SK-N-SH treated with all-trans-retinoic acid at 6 μM for 48 hours (cell line): ENCODE results near the gene C1orf198.

Source experiments
- ATAC-seq: fragments of 200-7000 bp; cut with Tn5 transposase; 3 replicates; pipeline ENCODE4 v1.9.1; 2020; ENCODE audit warnings: mild to moderate bottlenecking, moderate library complexity
- ARNTL ChIP-seq: fragments of 450-650 bp; formaldehyde crosslinking; IDR thresholded peaks from 2 replicates; pipeline ENCODE4 v1.5.0; 2020; ENCODE audit warnings: low read depth, mild to moderate bottlenecking, moderate library complexity, borderline replicate concordance
- BACH2 ChIP-seq: fragments of 250-450 bp; sonication (Bioruptor Pico); IDR thresholded peaks from 2 replicates; pipeline ENCODE4 v1.9.0; 2021; ENCODE audit warnings: mild to moderate bottlenecking, borderline replicate concordance
- CSDC2 ChIP-seq: fragments of 250-450 bp; sonication (Bioruptor Pico); IDR thresholded peaks from 2 replicates; pipeline ENCODE4 v1.5.0; 2020; ENCODE audit warnings: mild to moderate bottlenecking, moderate library complexity
- ESRRG ChIP-seq: fragments of 250-450 bp; sonication (Bioruptor Pico); IDR thresholded peaks from 2 replicates; pipeline ENCODE4 v1.6.1; 2021; ENCODE audit warnings: mild to moderate bottlenecking
- GLIS3 ChIP-seq: fragments of 250-450 bp; sonication (Bioruptor Pico); IDR thresholded peaks from 2 replicates; pipeline ENCODE4 v1.5.0; 2020; ENCODE audit warnings: mild to moderate bottlenecking, moderate library complexity
- ISL1 ChIP-seq: fragments of 250-450 bp; sonication (Bioruptor Pico); IDR thresholded peaks from 2 replicates; pipeline ENCODE4 v2.1.2; 2022; ENCODE audit warnings: mild to moderate bottlenecking, moderate library complexity
- OSR1 ChIP-seq: fragments of 250-450 bp; sonication (Bioruptor Pico); IDR thresholded peaks from 2 replicates; pipeline ENCODE4 v1.8.0; 2022; ENCODE audit warnings: moderate library complexity, mild to moderate bottlenecking, inconsistent platforms
- POU6F1 ChIP-seq: fragments of 250-450 bp; sonication (Bioruptor Pico); IDR thresholded peaks from 2 replicates; pipeline ENCODE4 v1.8.0; 2021; ENCODE audit warnings: low read depth, mild to moderate bottlenecking, moderate library complexity, borderline replicate concordance
- PPARA ChIP-seq: fragments of 250-450 bp; sonication (Bioruptor Pico); IDR thresholded peaks from 2 replicates; pipeline ENCODE4 v1.5.0; 2020; ENCODE audit warnings: mild to moderate bottlenecking, borderline replicate concordance
- RARB ChIP-seq: fragments of 250-450 bp; sonication (Bioruptor Pico); IDR thresholded peaks from 2 replicates; pipeline ENCODE4 v1.8.0; 2021; ENCODE audit warnings: mild to moderate bottlenecking, moderate library complexity
- SNAI2 ChIP-seq: fragments of 250-450 bp; sonication (Bioruptor Pico); IDR thresholded peaks from 2 replicates; pipeline ENCODE4 v1.5.0; 2020; ENCODE audit warnings: mild to moderate bottlenecking, moderate library complexity
- TCF4 ChIP-seq: fragments of 250-450 bp; sonication (Bioruptor Pico); IDR thresholded peaks from 2 replicates; pipeline ENCODE4 v1.8.0; 2021; ENCODE audit warnings: mild to moderate bottlenecking, moderate library complexity, borderline replicate concordance
- TOX ChIP-seq: fragments of 250-450 bp; sonication (Bioruptor Pico); IDR thresholded peaks from 2 replicates; pipeline ENCODE4 v1.8.0; 2021; ENCODE audit warnings: mild to moderate bottlenecking, moderate library complexity, borderline replicate concordance
- ZFP3 ChIP-seq: fragments of 250-450 bp; sonication (Bioruptor Pico); IDR thresholded peaks from 2 replicates; pipeline ENCODE4 v1.5.0; 2020; ENCODE audit warnings: mild to moderate bottlenecking, moderate library complexity
- ZFP30 ChIP-seq: fragments of 450-650 bp; formaldehyde crosslinking; IDR thresholded peaks from 2 replicates; pipeline ENCODE4 v1.5.0; 2022; ENCODE audit warnings: mild to moderate bottlenecking, moderate library complexity
- ZNF565 ChIP-seq: fragments of 450-650 bp; formaldehyde crosslinking; conservative IDR thresholded peaks from 2 replicates; pipeline ENCODE4 v1.5.0; 2020; ENCODE audit warnings: low read depth, mild to moderate bottlenecking, moderate library complexity
- ZNF70 ChIP-seq: fragments of 450-650 bp; formaldehyde crosslinking; IDR thresholded peaks from 2 replicates; pipeline ENCODE4 v1.5.0; 2020; ENCODE audit warnings: mild to moderate bottlenecking, moderate library complexity
- ZNF8 ChIP-seq: fragments of 450-650 bp; formaldehyde crosslinking; IDR thresholded peaks from 2 replicates; pipeline ENCODE4 v1.5.0; 2020; ENCODE audit warnings: mild to moderate bottlenecking, moderate library complexity
- TF ChIP-seq, protein P1 (sequence below): fragments of 250-450 bp; sonication (Bioruptor Pico); IDR thresholded peaks from 2 replicates; pipeline ENCODE4 v1.5.1; 2021; ENCODE audit warnings: mild to moderate bottlenecking, moderate library complexity
- TF ChIP-seq, protein P2 (sequence below): fragments of 250-450 bp; sonication (Bioruptor Pico); IDR thresholded peaks from 2 replicates; pipeline ENCODE4 v1.5.0; 2020; ENCODE audit warnings: mild to moderate bottlenecking, moderate library complexity
- TF ChIP-seq, protein P3 (sequence below): fragments of 250-450 bp; sonication (Bioruptor Pico); IDR thresholded peaks from 2 replicates; pipeline ENCODE4 v1.5.1; 2020; ENCODE audit warnings: low read depth, mild to moderate bottlenecking, moderate library complexity
- TF ChIP-seq, protein P4 (sequence below): fragments of 250-450 bp; sonication (Bioruptor Pico); IDR thresholded peaks from 2 replicates; pipeline ENCODE4 v1.8.0; 2020; ENCODE audit warnings: mild to moderate bottlenecking, moderate library complexity, borderline replicate concordance

Gene C1orf198

GRCh38 chr1:230794431-230794830, 73.9 kb downstream of the C1orf198 start (continued):
- no peak for TF ChIP-seq TOX (CRISPR knock-in tag)
- TF ChIP-seq OSR1, result no peak
- TF ChIP-seq ZNF565, result no peak
- no peak for TF ChIP-seq ZNF70
- TF ChIP-seq ISL1 (CRISPR knock-in tag), result no peak
- TF ChIP-seq ZFP3 (CRISPR knock-in tag), result no peak

GRCh38 chr1:230793463-230793745, 74.9 kb downstream of the C1orf198 start:
- TF ChIP-seq, protein P1, sequence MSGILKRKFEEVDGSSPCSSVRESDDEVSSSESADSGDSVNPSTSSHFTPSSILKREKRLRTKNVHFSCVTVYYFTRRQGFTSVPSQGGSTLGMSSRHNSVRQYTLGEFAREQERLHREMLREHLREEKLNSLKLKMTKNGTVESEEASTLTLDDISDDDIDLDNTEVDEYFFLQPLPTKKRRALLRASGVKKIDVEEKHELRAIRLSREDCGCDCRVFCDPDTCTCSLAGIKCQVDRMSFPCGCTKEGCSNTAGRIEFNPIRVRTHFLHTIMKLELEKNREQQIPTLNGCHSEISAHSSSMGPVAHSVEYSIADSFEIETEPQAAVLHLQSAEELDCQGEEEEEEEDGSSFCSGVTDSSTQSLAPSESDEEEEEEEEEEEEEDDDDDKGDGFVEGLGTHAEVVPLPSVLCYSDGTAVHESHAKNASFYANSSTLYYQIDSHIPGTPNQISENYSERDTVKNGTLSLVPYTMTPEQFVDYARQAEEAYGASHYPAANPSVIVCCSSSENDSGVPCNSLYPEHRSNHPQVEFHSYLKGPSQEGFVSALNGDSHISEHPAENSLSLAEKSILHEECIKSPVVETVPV (CRISPR knock-in tag), result no peak
- TF ChIP-seq ZNF8 (CRISPR knock-in tag) (no peak), TCF4 (CRISPR knock-in tag) (no peak), OSR1 (no peak), SNAI2 (CRISPR knock-in tag) (no peak), TOX (CRISPR knock-in tag) (no peak), ZFP30 (CRISPR knock-in tag) (no peak), PPARA (CRISPR knock-in tag) (no peak), POU6F1 (CRISPR knock-in tag) (no peak), GLIS3 (CRISPR knock-in tag) (no peak), BACH2 (no peak), ESRRG (CRISPR knock-in tag) (no peak), ZNF70 (no peak), RARB (CRISPR knock-in tag) (no peak), ZFP3 (CRISPR knock-in tag) (no peak), ARNTL (CRISPR knock-in tag) (no peak), ISL1 (CRISPR knock-in tag) (no peak)
- TF ChIP-seq, protein P2, sequence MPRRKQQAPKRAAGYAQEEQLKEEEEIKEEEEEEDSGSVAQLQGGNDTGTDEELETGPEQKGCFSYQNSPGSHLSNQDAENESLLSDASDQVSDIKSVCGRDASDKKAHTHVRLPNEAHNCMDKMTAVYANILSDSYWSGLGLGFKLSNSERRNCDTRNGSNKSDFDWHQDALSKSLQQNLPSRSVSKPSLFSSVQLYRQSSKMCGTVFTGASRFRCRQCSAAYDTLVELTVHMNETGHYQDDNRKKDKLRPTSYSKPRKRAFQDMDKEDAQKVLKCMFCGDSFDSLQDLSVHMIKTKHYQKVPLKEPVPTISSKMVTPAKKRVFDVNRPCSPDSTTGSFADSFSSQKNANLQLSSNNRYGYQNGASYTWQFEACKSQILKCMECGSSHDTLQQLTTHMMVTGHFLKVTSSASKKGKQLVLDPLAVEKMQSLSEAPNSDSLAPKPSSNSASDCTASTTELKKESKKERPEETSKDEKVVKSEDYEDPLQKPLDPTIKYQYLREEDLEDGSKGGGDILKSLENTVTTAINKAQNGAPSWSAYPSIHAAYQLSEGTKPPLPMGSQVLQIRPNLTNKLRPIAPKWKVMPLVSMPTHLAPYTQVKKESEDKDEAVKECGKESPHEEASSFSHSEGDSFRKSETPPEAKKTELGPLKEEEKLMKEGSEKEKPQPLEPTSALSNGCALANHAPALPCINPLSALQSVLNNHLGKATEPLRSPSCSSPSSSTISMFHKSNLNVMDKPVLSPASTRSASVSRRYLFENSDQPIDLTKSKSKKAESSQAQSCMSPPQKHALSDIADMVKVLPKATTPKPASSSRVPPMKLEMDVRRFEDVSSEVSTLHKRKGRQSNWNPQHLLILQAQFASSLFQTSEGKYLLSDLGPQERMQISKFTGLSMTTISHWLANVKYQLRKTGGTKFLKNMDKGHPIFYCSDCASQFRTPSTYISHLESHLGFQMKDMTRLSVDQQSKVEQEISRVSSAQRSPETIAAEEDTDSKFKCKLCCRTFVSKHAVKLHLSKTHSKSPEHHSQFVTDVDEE (CRISPR knock-in tag), result no peak
- TF ChIP-seq, protein P3, sequence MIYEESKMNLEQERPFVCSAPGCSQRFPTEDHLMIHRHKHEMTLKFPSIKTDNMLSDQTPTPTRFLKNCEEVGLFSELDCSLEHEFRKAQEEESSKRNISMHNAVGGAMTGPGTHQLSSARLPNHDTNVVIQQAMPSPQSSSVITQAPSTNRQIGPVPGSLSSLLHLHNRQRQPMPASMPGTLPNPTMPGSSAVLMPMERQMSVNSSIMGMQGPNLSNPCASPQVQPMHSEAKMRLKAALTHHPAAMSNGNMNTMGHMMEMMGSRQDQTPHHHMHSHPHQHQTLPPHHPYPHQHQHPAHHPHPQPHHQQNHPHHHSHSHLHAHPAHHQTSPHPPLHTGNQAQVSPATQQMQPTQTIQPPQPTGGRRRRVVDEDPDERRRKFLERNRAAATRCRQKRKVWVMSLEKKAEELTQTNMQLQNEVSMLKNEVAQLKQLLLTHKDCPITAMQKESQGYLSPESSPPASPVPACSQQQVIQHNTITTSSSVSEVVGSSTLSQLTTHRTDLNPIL (CRISPR knock-in tag), result no peak
- TF ChIP-seq, protein P4, sequence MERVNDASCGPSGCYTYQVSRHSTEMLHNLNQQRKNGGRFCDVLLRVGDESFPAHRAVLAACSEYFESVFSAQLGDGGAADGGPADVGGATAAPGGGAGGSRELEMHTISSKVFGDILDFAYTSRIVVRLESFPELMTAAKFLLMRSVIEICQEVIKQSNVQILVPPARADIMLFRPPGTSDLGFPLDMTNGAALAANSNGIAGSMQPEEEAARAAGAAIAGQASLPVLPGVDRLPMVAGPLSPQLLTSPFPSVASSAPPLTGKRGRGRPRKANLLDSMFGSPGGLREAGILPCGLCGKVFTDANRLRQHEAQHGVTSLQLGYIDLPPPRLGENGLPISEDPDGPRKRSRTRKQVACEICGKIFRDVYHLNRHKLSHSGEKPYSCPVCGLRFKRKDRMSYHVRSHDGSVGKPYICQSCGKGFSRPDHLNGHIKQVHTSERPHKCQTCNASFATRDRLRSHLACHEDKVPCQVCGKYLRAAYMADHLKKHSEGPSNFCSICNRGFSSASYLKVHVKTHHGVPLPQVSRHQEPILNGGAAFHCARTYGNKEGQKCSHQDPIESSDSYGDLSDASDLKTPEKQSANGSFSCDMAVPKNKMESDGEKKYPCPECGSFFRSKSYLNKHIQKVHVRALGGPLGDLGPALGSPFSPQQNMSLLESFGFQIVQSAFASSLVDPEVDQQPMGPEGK (CRISPR knock-in tag), result no peak

DNA sequence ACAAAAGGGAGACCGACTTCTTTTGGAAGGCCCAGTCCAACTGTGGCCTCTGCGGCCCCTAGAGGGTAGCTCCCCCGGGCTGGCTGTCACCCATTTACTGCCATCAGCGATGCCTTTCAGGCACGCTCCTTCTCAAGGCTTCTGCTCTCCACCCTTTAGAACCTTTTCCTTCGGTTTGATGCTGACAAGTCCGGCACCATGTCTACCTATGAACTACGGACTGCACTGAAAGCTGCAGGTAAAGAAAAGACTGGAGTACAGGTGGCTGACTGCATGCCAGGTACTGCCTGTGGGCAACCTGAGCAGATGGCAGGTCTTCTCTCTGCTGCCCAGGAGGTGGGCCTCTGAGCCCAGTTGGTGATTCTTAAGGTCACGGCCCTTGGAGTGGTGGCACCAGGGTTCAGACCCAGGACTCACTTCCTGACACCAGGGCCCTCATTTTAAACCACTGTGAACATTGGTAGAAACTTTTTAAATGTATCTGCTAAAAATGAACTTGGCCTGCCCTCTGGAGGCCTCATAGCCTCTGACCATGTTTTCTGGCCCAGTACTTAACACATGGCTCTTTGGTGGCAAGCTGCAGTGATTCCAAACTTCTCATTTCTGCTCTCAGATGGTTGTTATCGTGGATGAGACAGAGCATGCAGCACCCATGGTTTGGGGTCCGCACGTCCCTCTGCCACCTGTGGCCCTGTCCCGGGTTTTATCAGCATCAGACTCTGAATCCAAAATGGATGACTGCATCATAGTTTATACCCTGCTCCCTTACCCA, 75.4 kb downstream of the C1orf198 start:
- TF ChIP-seq CSDC2 (CRISPR knock-in tag) (no peak), ZNF8 (CRISPR knock-in tag) (no peak), ZNF70 (no peak), RARB (CRISPR knock-in tag) (no peak), POU6F1 (CRISPR knock-in tag) (no peak), ARNTL (CRISPR knock-in tag) (no peak)
- TF ChIP-seq, protein P1 (CRISPR knock-in tag), result no peak
- TF ChIP-seq, protein P3 (CRISPR knock-in tag), result no peak
- no peak for ATAC-seq

More at GRCh38 chr1:230793463-230793745, 74.9 kb downstream of the C1orf198 start:
- ATAC-seq, result no peak
